Chondrocyte (in vitro differentiated cells): ENCODE data around the gene COL6A1. TPM values are rescaled to one million over a fixed set of nuclear protein-coding genes. Genes with fewer than 3 reads are reported as not detected.
"Not testable (repeated sequence)": the region's sequence is repeated elsewhere in the genome, so short reads cannot be mapped to it uniquely, and the experiment has no call there.

Source experiments
- DNase-seq: peaks from one replicate; pipeline ENCODE4 v3.0.0; 2021; ENCODE audit warnings: mixed read lengths, low spot score
- H3K27ac Mint-ChIP-seq: one replicate; pipeline ENCODE4 v1.8.0; 2021; ENCODE audit warnings: mild to moderate bottlenecking, moderate library complexity, mixed read lengths; ENCODE audit not compliant: unreplicated experiment
- H3K27me3 Mint-ChIP-seq: 2 replicates; pipeline ENCODE4 v1.8.0; 2021; ENCODE audit warnings: low read depth, mixed read lengths
- H3K36me3 Mint-ChIP-seq: 2 replicates; pipeline ENCODE4 v1.8.0; 2021; ENCODE audit warnings: low read depth, mixed read lengths
- H3K4me1 Mint-ChIP-seq: 2 replicates; pipeline ENCODE4 v1.8.0; 2021; ENCODE audit warnings: low read depth, mild to moderate bottlenecking, mixed read lengths
- H3K4me3 Mint-ChIP-seq: one replicate; pipeline ENCODE4 v1.8.0; 2021; ENCODE audit warnings: mild to moderate bottlenecking, moderate library complexity, mixed read lengths; ENCODE audit not compliant: unreplicated experiment
- H3K9me3 Mint-ChIP-seq: 2 replicates; pipeline ENCODE4 v1.8.0; 2021; ENCODE audit warnings: low read depth, mixed read lengths
- CTCF ChIP-seq: fragments of 200-600 bp; sonication (generic); IDR thresholded peaks from 2 replicates; pipeline ENCODE4 v1.5.0; 2021; ENCODE audit warnings: antibody characterized with exemption, mild to moderate bottlenecking, moderate library complexity
- total RNA-seq: library from RNA; stranded (reverse); gene quantifications from 3 replicates; pipeline ENCODE4 v1.2.1, GENCODE V29; 2021

Gene COL6A1
- total RNA-seq, 1 donor from 2014 or later, result 1,052 TPM

- Mint-ChIP-seq H3K27ac (no peak overlapping the region), H3K4me3 (no peak overlapping the region), H3K27me3 (no peaks in the 10 kb centered on the region), H3K36me3 (no peaks in the 10 kb centered on the region), H3K9me3 (no peaks in the 10 kb centered on the region), H3K4me1 (peaks cover 56% of the 10 kb centered on the region)
- DNase-seq, result no peak
- TF ChIP-seq CTCF, result no peak
These were observed 59.6 kb downstream of the COL6A1 start for GRCh38 chr21:46041183-46041582.

DNA sequence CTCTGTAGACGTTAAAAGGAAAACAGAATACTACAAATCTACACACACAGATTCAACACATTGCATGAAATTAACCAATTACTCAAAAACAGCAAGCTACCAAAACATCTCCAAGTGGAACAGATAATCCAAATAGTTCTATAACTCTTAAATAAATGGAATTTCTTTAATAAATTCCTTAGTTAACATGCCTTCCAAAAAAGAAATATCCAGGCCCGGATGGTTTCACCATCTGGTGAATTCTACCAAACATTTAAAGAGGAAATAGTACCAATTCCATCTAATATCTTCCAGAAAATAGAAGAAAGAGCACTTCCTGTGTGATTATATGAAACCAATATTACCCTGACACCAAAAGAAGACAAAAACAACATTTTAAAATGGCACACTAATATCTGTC is 63.6 kb downstream of the COL6A1 start:
- TF ChIP-seq CTCF, result no peak

DNA sequence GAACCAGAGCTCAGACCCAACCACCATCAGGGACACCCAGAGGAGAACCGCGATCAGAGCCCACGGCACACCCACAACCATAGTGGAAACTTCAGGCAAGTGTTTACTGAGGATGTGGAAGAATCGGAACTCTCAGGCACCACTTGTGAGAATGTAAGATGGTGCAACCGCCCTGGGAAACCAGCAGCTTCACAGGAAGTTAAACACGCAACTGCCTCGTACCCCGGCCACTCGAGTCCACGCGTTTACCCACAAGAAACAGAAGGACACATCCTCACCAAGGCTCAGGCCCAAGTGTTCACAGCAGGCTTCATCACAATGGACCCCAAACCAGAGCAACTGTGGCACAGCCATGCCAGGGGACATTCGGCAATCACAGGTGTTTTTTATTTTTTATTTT is 64.9 kb downstream of the COL6A1 start:
- H3K4me3 Mint-ChIP-seq, result no peak overlapping the region
- no peaks in the 10 kb centered on the region for H3K27me3 Mint-ChIP-seq

More for the DNA sequence above, 63.6 kb downstream of the COL6A1 start:
- H3K27me3 Mint-ChIP-seq, result no peaks in the 10 kb centered on the region
- H3K4me1 Mint-ChIP-seq, result peaks cover 36% of the 10 kb centered on the region
- H3K36me3 Mint-ChIP-seq, result no peaks in the 10 kb centered on the region
- no peak for DNase-seq
- H3K27ac Mint-ChIP-seq, result peak overlapping the region; percentile 63
- no peaks in the 10 kb centered on the region for H3K9me3 Mint-ChIP-seq
- no peak overlapping the region for H3K4me3 Mint-ChIP-seq

GRCh38 chr21:46046906-46047305 is 65.3 kb downstream of the COL6A1 start:
- H3K27ac Mint-ChIP-seq, H3K27me3 Mint-ChIP-seq, H3K36me3 Mint-ChIP-seq, DNase-seq, H3K9me3 Mint-ChIP-seq, H3K4me3 Mint-ChIP-seq: not testable (repeated sequence)
- H3K4me1 Mint-ChIP-seq, result peaks cover 27% of the 10 kb centered on the region

More for the DNA sequence above, 64.9 kb downstream of the COL6A1 start:
- Mint-ChIP-seq H3K9me3 (no peaks in the 10 kb centered on the region), H3K27ac (peak overlapping the region; percentile 49), H3K36me3 (no peaks in the 10 kb centered on the region), H3K4me1 (peaks cover 28% of the 10 kb centered on the region)
- peak; percentile 59 for DNase-seq
- no peak for TF ChIP-seq CTCF

- no peak for TF ChIP-seq CTCF
- no peaks in the 10 kb centered on the region for H3K36me3 Mint-ChIP-seq
- no peaks in the 10 kb centered on the region for H3K27me3 Mint-ChIP-seq
- H3K27ac Mint-ChIP-seq, result no peak overlapping the region
- H3K9me3 Mint-ChIP-seq, result no peaks in the 10 kb centered on the region
- H3K4me1 Mint-ChIP-seq, result peaks cover 32% of the 10 kb centered on the region
- DNase-seq, result no peak
- no peak overlapping the region for H3K4me3 Mint-ChIP-seq
These were observed 67.6 kb downstream of the COL6A1 start for GRCh38 chr21:46048926-46049889.
